HG03378 (cell line): Measurements from ENCODE around the gene CACNA1C.
"Not testable (repeated sequence)": the region's sequence is repeated elsewhere in the genome, so short reads cannot be mapped to it uniquely, and the experiment has no call there.

Source experiments
- ATAC-seq: cut with Tn5 transposase; IDR thresholded peaks from one replicate; pipeline ENCODE4 v1.9.1; 2021; ENCODE audit warnings: mild to moderate bottlenecking, moderate library complexity; ENCODE audit not compliant: unreplicated experiment

CACNA1C gene

DNA sequence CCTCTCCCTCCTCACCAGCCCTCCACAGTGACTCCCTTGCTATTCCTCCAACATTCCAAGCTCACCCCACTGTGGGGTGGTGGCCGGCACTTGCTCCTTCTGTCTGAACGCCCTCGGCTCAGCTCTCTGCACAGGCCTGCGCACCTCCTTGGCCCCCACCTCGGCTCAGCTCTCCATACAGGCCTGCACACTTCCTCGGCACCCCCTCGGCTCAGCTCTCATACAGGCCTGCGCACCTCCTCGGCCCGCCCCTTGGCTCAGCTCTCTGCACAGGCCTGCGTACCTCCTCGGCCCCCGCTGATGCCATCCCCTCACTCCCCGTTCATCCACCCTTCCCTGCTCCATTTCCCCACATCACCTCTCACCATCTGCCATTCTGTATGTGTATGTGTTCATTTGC, 409.3 kb downstream of the CACNA1C start:
- ATAC-seq, result no peak

DNA sequence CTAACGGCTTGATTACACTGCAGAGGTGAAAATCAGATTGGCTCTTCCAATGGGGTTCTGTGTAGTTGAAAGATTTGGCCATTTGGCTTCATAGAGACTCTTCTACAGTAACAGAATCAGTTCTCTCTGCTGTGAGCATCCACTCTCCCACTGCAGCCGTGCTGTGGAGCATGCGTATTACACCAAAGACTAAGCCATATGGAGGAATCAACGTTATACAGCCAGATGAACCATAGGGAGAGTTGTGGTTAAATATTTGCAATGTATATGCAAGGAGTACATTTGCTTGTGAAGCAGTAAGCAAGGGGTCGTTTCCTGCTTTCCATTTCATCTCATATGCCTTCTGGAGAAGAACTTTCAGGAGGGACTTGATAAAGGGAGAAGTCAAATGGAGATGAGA, 410.9 kb downstream of the CACNA1C start:
- no peak for ATAC-seq

- no peak for ATAC-seq
Measured at GRCh38 chr12:2465681-2466080, 412.9 kb downstream of the CACNA1C start.

DNA sequence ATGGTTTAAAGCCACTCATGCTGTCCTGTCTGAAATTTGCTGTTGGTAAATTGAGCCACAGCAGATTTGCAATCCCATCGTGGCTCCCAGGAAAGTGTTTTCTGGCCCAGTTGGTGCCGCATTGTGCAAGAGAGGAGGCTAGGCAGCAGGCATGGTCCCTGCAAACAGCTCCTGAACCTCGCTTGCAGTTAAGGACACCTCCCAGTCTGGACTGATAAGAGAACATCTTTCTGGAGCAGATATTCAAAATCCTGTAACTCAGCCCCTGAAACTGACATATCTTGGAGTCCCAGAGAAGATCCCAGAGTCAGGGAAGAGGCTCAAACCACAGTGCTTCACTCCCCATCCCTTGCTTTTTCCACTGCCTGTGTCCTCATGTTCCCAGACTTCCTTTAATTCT, 413.4 kb downstream of the CACNA1C start:
- no peak for ATAC-seq

DNA sequence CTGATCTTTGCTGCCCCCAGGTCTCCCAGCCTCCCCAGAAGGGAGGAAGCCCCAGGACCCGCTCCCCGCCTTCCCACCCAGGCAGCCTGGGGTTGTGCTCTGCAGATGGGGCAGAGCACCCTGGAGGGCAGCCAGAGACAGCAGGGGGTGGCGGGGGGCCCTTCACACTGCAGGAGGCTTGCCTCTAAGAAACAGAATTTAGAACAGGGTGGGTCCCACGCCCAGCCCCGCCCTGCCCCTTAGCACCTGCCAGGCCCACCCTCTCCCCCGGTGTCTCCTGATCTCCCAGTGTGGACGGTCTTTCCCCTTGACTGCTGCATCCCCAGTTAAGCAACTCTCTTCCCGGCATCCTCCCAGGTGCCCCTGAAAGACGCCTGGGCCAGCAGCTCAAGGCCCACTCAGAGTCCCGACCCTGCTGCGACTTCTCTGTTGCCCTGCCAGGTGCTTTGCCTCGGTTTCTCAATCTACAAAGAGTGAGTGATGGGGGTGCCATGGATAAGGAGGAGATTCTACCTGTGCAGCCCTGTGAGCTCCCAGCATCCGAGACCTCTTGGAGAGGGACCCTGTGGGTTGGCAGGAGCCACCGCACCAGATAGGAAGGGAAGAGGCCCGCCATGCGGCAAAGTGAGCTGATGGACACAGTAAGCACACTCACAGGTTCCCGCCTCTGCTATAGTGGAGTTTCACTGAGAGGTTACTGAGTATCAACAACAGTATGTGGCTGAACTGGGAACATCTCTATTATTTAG, 414.8 kb downstream of the CACNA1C start:
- no peak for ATAC-seq

DNA sequence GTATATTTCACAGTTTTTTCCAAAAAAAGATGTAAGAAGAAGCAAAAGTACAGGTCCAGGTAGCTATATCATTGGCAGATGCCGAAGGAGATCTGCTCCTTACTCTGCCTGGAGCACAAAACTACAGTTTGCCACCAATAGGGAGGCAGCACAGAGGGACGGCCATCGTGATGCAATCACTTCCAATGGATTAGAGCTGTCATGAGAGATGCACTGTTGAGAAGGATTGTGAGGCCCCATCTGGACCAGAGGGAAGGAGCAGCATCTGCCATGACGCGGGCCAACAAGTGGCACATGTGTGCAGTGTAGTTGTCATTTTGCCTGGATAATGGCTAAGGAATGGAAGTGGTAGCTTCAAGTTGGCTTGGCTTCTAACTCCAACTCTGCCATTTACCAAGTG, 423.2 kb downstream of the CACNA1C start:
- ATAC-seq, result no peak

- no peak for ATAC-seq
Measured at GRCh38 chr12:2477009-2477766, 424.4 kb downstream of the CACNA1C start.

DNA sequence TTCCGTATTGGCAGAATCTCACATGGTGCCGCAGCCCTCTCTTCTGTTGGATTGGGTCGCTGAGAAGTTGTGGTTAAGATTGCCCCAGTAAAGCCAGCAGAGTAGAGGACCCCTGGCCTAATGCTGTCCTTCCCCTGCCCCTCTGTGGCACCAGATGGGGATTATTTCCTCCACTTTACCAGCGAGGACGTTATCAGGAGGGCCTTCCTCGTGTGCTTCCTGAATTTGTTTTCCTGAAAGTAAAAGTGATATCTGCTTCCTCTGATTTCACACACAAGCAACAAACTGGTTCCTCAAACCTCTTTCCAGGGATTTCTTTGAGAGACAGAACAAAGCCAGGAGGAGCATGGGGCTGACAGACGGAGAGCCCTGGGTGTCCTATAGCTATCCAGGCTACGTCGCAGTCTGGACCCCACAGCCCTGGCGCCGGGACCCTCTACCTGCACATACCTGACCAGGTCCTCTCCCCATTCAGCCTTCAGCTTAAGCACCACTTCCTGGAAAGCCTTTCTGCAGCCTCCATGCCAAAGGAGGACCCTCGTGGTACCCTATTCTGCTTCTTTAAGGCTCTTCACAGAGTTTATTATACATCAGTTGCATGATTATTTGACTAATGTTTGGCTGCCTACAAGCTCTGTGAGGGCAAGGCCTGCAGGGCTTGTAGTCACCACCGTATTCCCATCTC, 427.2 kb downstream of the CACNA1C start:
- ATAC-seq, result no peak

- no peak for ATAC-seq
Measured at GRCh38 chr12:2481346-2481745, 428.6 kb downstream of the CACNA1C start.

GRCh38 chr12:2481951-2482350, 429.2 kb downstream of the CACNA1C start:
- ATAC-seq, result no peak

- ATAC-seq, result no peak
Measured at GRCh38 chr12:2482938-2483660, 430.3 kb downstream of the CACNA1C start.

DNA sequence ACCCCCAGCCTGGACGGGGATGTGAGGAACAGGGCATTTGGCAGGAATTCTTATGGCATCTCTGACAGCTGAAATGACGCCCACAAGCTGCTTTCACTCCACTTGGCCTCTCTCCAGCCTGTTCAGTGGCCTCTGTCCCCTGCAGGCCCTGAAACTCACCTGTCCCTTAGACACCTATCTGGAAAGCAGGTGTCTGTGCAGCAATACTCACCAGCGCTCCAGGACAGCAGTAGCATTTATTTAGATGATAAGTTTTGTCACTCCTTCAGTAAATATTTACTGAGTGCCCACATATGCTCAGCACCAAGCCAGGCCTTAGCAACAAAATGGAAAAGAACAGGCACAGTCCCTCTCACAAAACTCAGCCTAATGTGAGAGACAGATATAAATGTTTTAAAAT, 430.9 kb downstream of the CACNA1C start:
- no peak for ATAC-seq

DNA sequence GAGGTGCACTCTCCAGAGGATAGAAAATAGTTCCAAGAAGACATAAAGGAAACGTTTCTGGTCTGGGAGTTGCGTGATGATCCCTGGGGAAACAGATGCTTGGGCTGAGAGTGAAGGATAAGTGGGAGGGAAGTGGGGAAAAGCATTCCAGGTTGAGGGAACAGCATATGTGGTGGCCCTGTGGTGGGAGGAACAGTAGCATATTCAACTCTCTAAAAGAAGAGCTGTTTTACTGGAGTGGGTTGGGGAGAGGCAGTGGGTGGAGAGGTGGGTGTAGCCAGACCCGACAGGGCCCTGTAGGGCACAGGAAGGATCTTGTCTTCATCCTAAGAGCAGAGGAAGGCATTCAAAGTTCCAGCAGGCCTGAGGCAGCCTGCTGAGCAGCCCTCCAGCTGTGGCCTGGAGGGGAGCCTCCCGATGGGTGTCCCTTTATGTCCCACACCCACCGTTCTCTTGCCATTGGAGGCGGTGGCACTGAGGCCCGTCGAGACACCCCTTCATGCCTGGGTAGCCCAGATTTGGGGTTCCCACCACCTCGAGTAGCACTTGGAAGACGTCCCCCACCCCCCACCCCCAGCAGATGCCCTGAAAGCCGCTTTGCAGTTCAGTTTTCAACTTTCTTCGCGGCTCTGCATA, 431.5 kb downstream of the CACNA1C start:
- no peak for ATAC-seq

DNA sequence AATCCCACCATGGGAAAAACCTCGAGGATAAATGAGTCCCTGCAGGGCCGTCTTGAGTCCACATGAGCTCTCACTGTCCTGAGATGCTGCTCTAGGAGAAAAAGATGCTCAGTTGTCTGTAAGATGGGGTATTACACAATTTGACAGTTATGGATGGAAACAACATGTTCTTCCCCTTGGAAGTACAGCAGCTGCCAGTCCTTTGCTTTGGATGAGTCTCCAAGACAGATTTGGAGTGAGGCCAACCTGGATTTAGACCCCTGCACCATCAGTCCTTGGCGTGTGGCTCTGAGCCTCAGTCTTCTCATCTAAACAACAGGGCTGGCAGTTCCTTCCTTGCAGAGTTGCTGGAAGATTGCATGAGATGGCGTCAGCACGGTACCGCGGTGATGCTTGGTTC, 432.9 kb downstream of the CACNA1C start:
- no peak for ATAC-seq

DNA sequence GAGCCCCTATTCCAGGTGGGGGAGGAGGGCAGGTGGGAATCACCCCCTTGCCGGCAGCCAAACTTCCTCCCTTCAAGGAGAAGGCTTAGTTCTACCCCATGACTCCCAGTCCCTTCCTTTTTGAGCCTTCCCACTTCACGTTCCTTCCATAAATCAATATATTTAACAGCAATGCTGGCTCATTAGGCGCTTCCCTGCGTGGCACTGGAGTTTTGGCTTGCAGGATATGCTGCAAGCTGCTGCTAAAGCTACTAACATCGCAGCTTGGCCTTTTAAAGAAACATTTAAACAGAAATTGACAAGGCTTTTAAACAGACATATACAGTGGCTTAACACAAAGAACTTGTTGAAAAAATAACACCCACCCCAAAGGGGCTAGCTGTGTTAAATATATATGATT, 434.0 kb downstream of the CACNA1C start:
- no peak for ATAC-seq

DNA sequence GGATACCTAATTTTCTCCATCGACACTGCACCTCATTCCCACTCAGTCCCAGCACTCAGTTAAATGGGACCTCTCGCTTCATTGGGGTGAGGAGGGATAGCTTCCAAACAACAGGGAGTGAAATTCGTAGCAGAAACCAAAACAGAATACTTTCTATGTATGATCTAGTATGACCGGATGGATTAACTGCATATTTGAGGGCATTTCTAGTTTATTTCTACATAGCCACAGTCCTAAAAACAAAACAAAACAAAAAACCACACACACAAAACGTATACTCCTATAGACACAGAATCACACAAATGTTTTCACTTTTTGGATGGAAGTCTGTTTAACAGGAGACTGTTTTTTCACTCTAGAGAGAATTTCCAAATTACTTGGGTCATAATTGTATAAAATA, 434.5 kb downstream of the CACNA1C start:
- no peak for ATAC-seq

GRCh38 chr12:2488131-2488530, 435.3 kb downstream of the CACNA1C start:
- ATAC-seq, result no peak

GRCh38 chr12:2488596-2488995, 435.8 kb downstream of the CACNA1C start:
- no peak for ATAC-seq

DNA sequence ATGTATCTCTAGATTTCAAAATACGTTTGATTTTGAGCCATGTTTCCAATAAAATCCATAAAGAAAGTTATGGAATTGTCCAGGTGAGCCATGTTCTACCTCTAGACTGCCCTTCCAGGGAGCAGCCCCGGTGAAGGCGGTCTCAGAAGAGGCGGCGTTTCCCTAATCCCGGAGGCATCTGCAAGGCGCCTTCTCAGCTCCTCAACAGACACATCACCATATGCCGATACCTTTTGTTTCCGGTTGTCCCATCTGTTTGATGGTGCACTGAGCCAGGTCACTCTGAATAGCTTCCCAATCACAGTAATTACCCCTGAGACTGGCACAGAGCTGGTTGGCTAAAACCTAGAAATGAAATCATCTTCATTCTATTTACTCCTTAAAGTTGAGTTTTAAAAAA, 436.5 kb downstream of the CACNA1C start:
- ATAC-seq, result no peak

- ATAC-seq, result no peak
Measured at GRCh38 chr12:2490831-2491230, 438.0 kb downstream of the CACNA1C start.

DNA sequence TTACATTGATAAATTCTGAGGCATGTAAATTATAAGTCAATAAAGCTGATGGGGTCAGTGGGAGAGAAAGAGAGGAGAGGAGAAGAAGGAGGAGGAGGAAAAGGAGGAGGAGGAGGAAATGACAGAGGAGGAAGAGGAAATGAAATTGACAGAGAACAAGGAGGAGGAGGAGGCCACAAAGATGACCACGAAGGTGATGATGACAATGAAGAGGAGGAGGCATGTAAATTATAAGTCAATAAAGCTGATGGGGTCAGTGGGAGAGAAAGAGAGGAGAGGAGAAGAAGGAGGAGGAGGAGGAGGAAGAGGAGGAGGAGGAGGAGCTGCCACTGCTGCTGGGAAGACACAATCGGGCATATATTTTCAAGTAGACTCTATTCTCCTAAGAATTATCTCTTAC, 438.6 kb downstream of the CACNA1C start:
- ATAC-seq, result not testable (repeated sequence)
